Measurements from ENCODE around the gene PDE7B. TPM values are rescaled to one million over a fixed set of nuclear protein-coding genes. Genes with fewer than 3 reads are reported as not detected.

Gene PDE7B
- total RNA-seq, 2 experiments from 2014 or later, result 0.05 to 0.12 TPM

GRCh38 chr6:136052031-136052430 lies 200.5 kb downstream of the PDE7B start:
- Mint-ChIP-seq H3K36me3 (no peaks in the 10 kb centered on the region), H3K27me3 (no peaks in the 10 kb centered on the region), H3K9me3 (no peaks in the 10 kb centered on the region), H3K4me1 (ENCODE audit: low read depth) (peaks cover 15% of the 10 kb centered on the region), H3K27ac (no peak overlapping the region), H3K4me3 (no peak overlapping the region)
- intact Hi-C loops (cut with micrococcal nuclease), result no loop called here
- DNase-seq, result no peak
- ChIA-PET CTCF (no interaction called here), POLR2A (no interaction called here)

GRCh38 chr6:136058852-136059251 lies 207.4 kb downstream of the PDE7B start:
- Mint-ChIP-seq H3K27ac (no peak overlapping the region), H3K27me3 (no peaks in the 10 kb centered on the region), H3K4me3 (no peak overlapping the region), H3K9me3 (no peaks in the 10 kb centered on the region), H3K4me1 (ENCODE audit: low read depth) (no peaks in the 10 kb centered on the region), H3K36me3 (no peaks in the 10 kb centered on the region)
- POLR2A ChIA-PET, result no interaction called here
- no peak for DNase-seq
- CTCF ChIA-PET, result no interaction called here
- intact Hi-C loops (cut with micrococcal nuclease), result no loop called here

GRCh38 chr6:136059308-136059707 lies 207.8 kb downstream of the PDE7B start:
- ChIA-PET POLR2A (no interaction called here), CTCF (no interaction called here)
- Mint-ChIP-seq H3K27me3 (no peaks in the 10 kb centered on the region), H3K27ac (no peak overlapping the region), H3K36me3 (no peaks in the 10 kb centered on the region), H3K9me3 (no peaks in the 10 kb centered on the region), H3K4me1 (ENCODE audit: low read depth) (no peaks in the 10 kb centered on the region), H3K4me3 (no peak overlapping the region)
- intact Hi-C loops (cut with micrococcal nuclease), result no loop called here
- no peak for DNase-seq

GRCh38 chr6:136060052-136060451 lies 208.6 kb downstream of the PDE7B start:
- H3K4me3 Mint-ChIP-seq, result no peak overlapping the region
- no peak for DNase-seq
- CTCF ChIA-PET, result no interaction called here
- H3K27ac Mint-ChIP-seq, result no peak overlapping the region
- H3K36me3 Mint-ChIP-seq, result no peaks in the 10 kb centered on the region
- no peaks in the 10 kb centered on the region for H3K4me1 Mint-ChIP-seq (ENCODE audit: low read depth)
- no peaks in the 10 kb centered on the region for H3K9me3 Mint-ChIP-seq
- intact Hi-C loops (cut with micrococcal nuclease), result no loop called here
- POLR2A ChIA-PET, result no interaction called here
- no peaks in the 10 kb centered on the region for H3K27me3 Mint-ChIP-seq

DNA sequence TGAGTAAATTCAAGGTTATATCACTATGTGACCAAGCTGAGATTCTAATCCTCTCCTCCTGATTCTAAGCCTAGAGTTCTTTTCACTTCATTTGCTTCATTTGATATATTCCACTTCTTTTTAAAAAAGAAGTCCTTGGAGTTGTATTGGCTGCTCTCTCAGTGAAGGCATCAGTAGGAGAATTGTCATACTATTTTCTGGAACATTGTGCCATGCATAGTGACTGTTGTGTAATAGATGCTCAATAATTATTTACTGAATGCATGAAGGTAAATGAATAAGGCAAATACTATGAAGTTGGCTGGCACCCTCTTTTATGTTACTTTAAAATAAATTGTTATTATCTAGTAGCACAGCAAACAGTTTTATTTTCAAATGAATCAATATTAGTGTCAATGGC lies 209.3 kb downstream of the PDE7B start:
- intact Hi-C loops (cut with micrococcal nuclease), result no loop called here
- CTCF ChIA-PET, result no interaction called here

GRCh38 chr6:136061701-136062100 lies 210.2 kb downstream of the PDE7B start:
- Mint-ChIP-seq H3K4me3 (no peak overlapping the region), H3K36me3 (no peaks in the 10 kb centered on the region), H3K4me1 (ENCODE audit: low read depth) (no peaks in the 10 kb centered on the region), H3K27me3 (no peaks in the 10 kb centered on the region), H3K9me3 (no peaks in the 10 kb centered on the region), H3K27ac (no peak overlapping the region)
- intact Hi-C loops (cut with micrococcal nuclease), result no loop called here
- ChIA-PET POLR2A (no interaction called here), CTCF (no interaction called here)
- DNase-seq, result no peak

More for the DNA sequence above, 209.3 kb downstream of the PDE7B start:
- Mint-ChIP-seq H3K36me3 (no peaks in the 10 kb centered on the region), H3K4me3 (no peak overlapping the region), H3K9me3 (no peaks in the 10 kb centered on the region), H3K27me3 (no peaks in the 10 kb centered on the region), H3K27ac (no peak overlapping the region), H3K4me1 (ENCODE audit: low read depth) (no peaks in the 10 kb centered on the region)
- POLR2A ChIA-PET, result no interaction called here
- DNase-seq, result no peak

GRCh38 chr6:136063096-136063495 lies 211.6 kb downstream of the PDE7B start:
- H3K9me3 Mint-ChIP-seq, result no peaks in the 10 kb centered on the region
- ChIA-PET CTCF (no interaction called here), POLR2A (no interaction called here)
- H3K27me3 Mint-ChIP-seq, result no peaks in the 10 kb centered on the region
- intact Hi-C loops (cut with micrococcal nuclease), result no loop called here
- no peak overlapping the region for H3K4me3 Mint-ChIP-seq
- no peaks in the 10 kb centered on the region for H3K36me3 Mint-ChIP-seq
- no peak overlapping the region for H3K27ac Mint-ChIP-seq
- no peak for DNase-seq
- H3K4me1 Mint-ChIP-seq (ENCODE audit: low read depth), result no peaks in the 10 kb centered on the region

DNA sequence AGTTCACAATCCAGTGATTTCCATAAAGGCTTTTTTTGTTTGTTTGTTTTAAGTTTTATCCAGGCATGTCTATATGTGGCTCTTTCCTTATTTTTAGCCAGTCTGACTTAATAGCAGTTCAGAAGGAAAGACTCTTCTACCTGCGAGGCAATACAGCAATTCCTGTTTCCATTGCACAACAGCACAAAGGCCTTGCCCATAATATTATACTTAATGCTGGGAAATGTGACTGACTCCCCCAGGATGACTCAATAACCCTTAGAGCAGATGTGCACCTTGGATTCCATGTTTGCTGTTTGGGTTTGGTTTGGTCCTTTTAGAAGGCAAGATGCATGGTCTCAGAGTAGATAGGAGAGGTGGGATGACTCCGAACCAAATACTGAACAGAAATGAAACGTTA lies 214.5 kb downstream of the PDE7B start:
- Mint-ChIP-seq H3K36me3 (no peaks in the 10 kb centered on the region), H3K4me1 (ENCODE audit: low read depth) (no peaks in the 10 kb centered on the region), H3K27me3 (no peaks in the 10 kb centered on the region), H3K9me3 (no peaks in the 10 kb centered on the region), H3K4me3 (no peak overlapping the region), H3K27ac (no peak overlapping the region)
- DNase-seq, result no peak
- ChIA-PET POLR2A (no interaction called here), CTCF (no interaction called here)
- intact Hi-C loops (cut with micrococcal nuclease), result no loop called here

GRCh38 chr6:136067731-136068341 lies 216.3 kb downstream of the PDE7B start:
- H3K4me3 Mint-ChIP-seq, result no peak overlapping the region
- POLR2A ChIA-PET, result no interaction called here

DNA sequence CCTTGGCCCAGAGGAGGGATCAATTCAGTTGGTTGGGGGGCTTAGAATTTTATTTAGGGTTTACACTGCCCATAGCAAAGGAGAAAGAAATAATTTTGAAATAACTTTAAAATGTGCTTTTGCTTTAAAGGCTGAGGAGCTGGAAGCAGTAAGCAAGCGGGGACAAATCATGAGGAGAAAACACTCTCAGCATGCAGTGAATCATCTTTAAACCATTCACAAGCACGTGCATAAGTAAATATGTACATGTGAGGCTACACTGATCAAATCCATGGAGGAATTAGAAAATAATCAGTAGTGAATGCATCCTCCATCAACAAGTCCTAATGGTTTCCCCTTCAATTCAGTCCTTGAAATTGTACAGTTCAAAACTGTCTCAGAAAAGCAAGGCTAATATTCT lies 217.6 kb downstream of the PDE7B start:
- intact Hi-C loops (cut with micrococcal nuclease), result no loop called here
- DNase-seq, result no peak
- POLR2A ChIA-PET, result no interaction called here
- Mint-ChIP-seq H3K36me3 (no peaks in the 10 kb centered on the region), H3K9me3 (no peaks in the 10 kb centered on the region), H3K27me3 (no peaks in the 10 kb centered on the region), H3K4me3 (no peak overlapping the region), H3K4me1 (ENCODE audit: low read depth) (no peaks in the 10 kb centered on the region), H3K27ac (no peak overlapping the region)
- CTCF ChIA-PET, result no interaction called here

More at GRCh38 chr6:136067731-136068341, 216.3 kb downstream of the PDE7B start:
- no peaks in the 10 kb centered on the region for H3K27me3 Mint-ChIP-seq
- CTCF ChIA-PET, result interaction anchor here (1.0 kb wide), 1 partner anchor 158 kb away, joined by 3 read pairs; no protein-coding TSS in a partner anchor
- H3K27ac Mint-ChIP-seq, result no peak overlapping the region
- no peaks in the 10 kb centered on the region for H3K4me1 Mint-ChIP-seq (ENCODE audit: low read depth)
- intact Hi-C loops (cut with micrococcal nuclease), result no loop called here
- no peaks in the 10 kb centered on the region for H3K36me3 Mint-ChIP-seq
- H3K9me3 Mint-ChIP-seq, result no peaks in the 10 kb centered on the region
- DNase-seq, result no peak

DNA sequence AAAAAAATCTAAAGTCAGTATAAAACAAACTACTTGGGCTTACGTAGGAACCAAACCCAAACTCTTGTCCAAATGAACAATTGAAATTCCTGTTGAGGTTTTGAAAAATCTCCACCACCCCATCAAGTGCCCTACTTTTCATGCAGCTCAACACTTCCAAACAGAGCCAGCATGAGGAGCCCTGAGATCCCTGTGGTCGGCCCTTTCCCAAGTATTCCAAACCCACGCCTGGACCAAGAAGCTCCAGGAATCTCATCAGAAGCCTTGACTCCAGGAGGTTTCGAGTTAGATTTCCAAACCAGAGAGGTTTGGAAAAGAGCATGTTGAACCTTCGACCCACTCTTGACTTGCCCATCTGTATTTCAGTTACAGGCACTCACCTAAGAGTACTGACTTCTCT lies 219.3 kb downstream of the PDE7B start:
- no peak overlapping the region for H3K4me3 Mint-ChIP-seq
- CTCF ChIA-PET, result interaction anchor here (0.9 kb wide), 1 partner anchor 103 kb away, joined by 3 read pairs; no protein-coding TSS in a partner anchor
- no peak overlapping the region for H3K27ac Mint-ChIP-seq
- intact Hi-C loops (cut with micrococcal nuclease), result no loop called here
- no peaks in the 10 kb centered on the region for H3K9me3 Mint-ChIP-seq
- H3K4me1 Mint-ChIP-seq (ENCODE audit: low read depth), result no peaks in the 10 kb centered on the region
- DNase-seq, result no peak
- no peaks in the 10 kb centered on the region for H3K27me3 Mint-ChIP-seq
- POLR2A ChIA-PET, result no interaction called here
- no peaks in the 10 kb centered on the region for H3K36me3 Mint-ChIP-seq

DNA sequence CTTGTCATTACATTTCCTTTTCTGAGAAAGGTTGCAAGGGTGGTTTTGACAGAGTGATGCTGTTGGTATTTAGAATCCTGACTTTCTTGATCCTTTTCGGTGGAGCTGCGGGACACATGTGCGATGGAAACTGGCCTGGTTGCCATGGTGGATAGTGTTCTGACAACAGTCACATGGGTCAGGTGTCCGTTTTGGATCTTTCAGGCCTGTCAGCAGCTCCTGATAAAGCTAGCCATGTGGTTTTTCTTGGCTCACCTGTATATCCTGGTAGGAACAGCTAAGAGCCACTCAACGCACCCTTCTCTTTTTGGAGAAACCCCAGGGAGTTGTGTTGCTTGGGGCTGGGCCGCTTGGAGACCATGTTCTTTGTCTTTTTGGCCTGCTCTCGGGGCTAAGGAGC lies 221.2 kb downstream of the PDE7B start:
- Mint-ChIP-seq H3K4me1 (ENCODE audit: low read depth) (no peaks in the 10 kb centered on the region), H3K36me3 (no peaks in the 10 kb centered on the region), H3K4me3 (no peak overlapping the region), H3K27ac (no peak overlapping the region), H3K27me3 (peaks cover 2% of the 10 kb centered on the region), H3K9me3 (no peaks in the 10 kb centered on the region)
- intact Hi-C loops (cut with micrococcal nuclease), result no loop called here
- POLR2A ChIA-PET, result no interaction called here
- no peak for DNase-seq
- CTCF ChIA-PET, result no interaction called here

DNA sequence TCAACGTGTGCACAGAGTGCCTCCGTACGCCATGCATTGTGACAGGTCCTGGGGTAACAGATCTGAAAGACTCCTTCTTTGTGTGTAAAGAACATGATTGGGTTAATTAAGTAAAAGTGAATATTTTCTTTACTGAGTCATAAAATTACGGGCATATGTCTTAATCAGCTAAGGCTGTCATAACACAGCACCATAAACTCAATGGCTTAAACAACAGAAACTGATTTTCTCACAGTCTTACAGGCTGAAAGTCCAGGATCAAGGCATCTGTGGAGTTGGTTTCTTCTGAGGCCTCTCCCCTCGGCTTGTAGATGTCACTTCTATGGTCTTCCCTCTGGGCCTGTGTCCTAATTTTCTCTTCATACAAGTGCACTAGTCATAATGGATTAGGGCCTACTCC lies 221.7 kb downstream of the PDE7B start:
- intact Hi-C loops (cut with micrococcal nuclease), result no loop called here
- no peak overlapping the region for H3K27ac Mint-ChIP-seq
- CTCF ChIA-PET, result no interaction called here

More for the DNA sequence above, 221.7 kb downstream of the PDE7B start:
- Mint-ChIP-seq H3K27me3 (peaks cover 2% of the 10 kb centered on the region), H3K4me3 (no peak overlapping the region), H3K4me1 (ENCODE audit: low read depth) (no peaks in the 10 kb centered on the region), H3K9me3 (no peaks in the 10 kb centered on the region), H3K36me3 (no peaks in the 10 kb centered on the region)
- POLR2A ChIA-PET, result no interaction called here
- DNase-seq, result no peak
